DND-41 (cell line): ENCODE results near the gene NPPA.

Source experiments
- ATAC-seq: fragments of 200-7000 bp; cut with Tn5 transposase; 3 replicates; pipeline ENCODE4 v1.9.1; 2021; ENCODE audit warnings: low read depth; ENCODE audit not compliant: insufficient read depth
- DNase-seq: peaks from one replicate; pipeline ENCODE4 v3.0.0-alpha.2; 2020
- H2AFZ ChIP-seq: 2 replicates; pipeline ENCODE4 v1.6.0; 2012; ENCODE audit warnings: low read depth, low read length
- H3K27ac ChIP-seq: 2 replicates; pipeline ENCODE4 v1.5.1; 2012; ENCODE audit warnings: low read length, inconsistent platforms
- H3K27me3 ChIP-seq: fragments of 200-600 bp; sonication (generic); 2 replicates; pipeline ENCODE4 v1.6.0; 2012; ENCODE audit warnings: low read length, mild to moderate bottlenecking, inconsistent platforms; ENCODE audit not compliant: insufficient read depth, poor library complexity
- H3K36me3 ChIP-seq: 2 replicates; pipeline ENCODE4 v1.5.1; 2012; ENCODE audit warnings: low read length, inconsistent platforms; ENCODE audit not compliant: insufficient read depth
- H3K4me1 ChIP-seq: 2 replicates; pipeline ENCODE4 v1.5.1; 2012; ENCODE audit warnings: mild to moderate bottlenecking, low read length; ENCODE audit not compliant: insufficient read depth
- H3K4me2 ChIP-seq: 2 replicates; pipeline ENCODE4 v1.6.0; 2012; ENCODE audit warnings: mild to moderate bottlenecking, moderate library complexity, low read length, inconsistent platforms; ENCODE audit not compliant: insufficient read depth
- H3K4me3 ChIP-seq, 2 experiments: fragments of 200-600 bp in 1 of 2; shearing (Covaris generic) in 1 of 2; 2 replicates each; pipeline ENCODE4 v1.5.1; 2012 to 2016; ENCODE audit warnings: inconsistent platforms in 2 of 2, low read length in 2 of 2, mild to moderate bottlenecking in 2 of 2, low read depth in 1 of 2, moderate library complexity in 1 of 2
- H3K79me2 ChIP-seq: 2 replicates; pipeline ENCODE4 v1.6.0; 2012; ENCODE audit warnings: low read length, inconsistent platforms; ENCODE audit not compliant: insufficient read depth
- H3K9ac ChIP-seq: 2 replicates; pipeline ENCODE4 v1.6.0; 2012; ENCODE audit warnings: low read depth, mild to moderate bottlenecking, inconsistent platforms, low read length, moderate library complexity
- H3K9me3 ChIP-seq: 2 replicates; pipeline ENCODE4 v1.5.1; 2012; ENCODE audit warnings: low read length, moderate library complexity, mild to moderate bottlenecking, inconsistent platforms; ENCODE audit not compliant: insufficient read depth, severe bottlenecking
- H4K20me1 ChIP-seq: 2 replicates; pipeline ENCODE4 v1.6.0; 2012; ENCODE audit warnings: low read length; ENCODE audit not compliant: insufficient read depth
- CTCF ChIP-seq: IDR thresholded peaks from 2 replicates; pipeline ENCODE4 v1.5.1; 2012; ENCODE audit warnings: borderline replicate concordance, low read length, moderate library complexity, mild to moderate bottlenecking; ENCODE audit not compliant: poor library complexity, severe bottlenecking; ENCODE audit errors: extremely low read depth
- EZH2 ChIP-seq: IDR thresholded peaks from 3 replicates; pipeline ENCODE4 v1.6.1; 2012; ENCODE audit warnings: borderline replicate concordance, low read depth, mild to moderate bottlenecking, moderate library complexity, low read length, inconsistent platforms; ENCODE audit not compliant: severe bottlenecking

Gene NPPA

GRCh38 chr1:11886986-11887665 lies 39.5 kb upstream of the NPPA start:
- no peak for TF ChIP-seq EZH2
- no peak for TF ChIP-seq CTCF
- no peak for DNase-seq
- Histone ChIP-seq H3K27ac (no peak overlapping the region), H3K4me1 (no peaks in the 10 kb centered on the region), H3K9ac (no peak overlapping the region), H3K36me3 (no peaks in the 10 kb centered on the region), H3K4me2 (no peak overlapping the region), H3K79me2 (no peaks in the 10 kb centered on the region), H3K4me3 (no peak overlapping the region), H4K20me1 (peaks cover 3% of the 10 kb centered on the region; the same call in 1 of the 2 replicates), H2AFZ (no peak overlapping the region), H3K27me3 (peaks cover under 1% of the 10 kb centered on the region), H3K9me3 (no peaks in the 10 kb centered on the region)
- no peak for ATAC-seq

GRCh38 chr1:11885916-11886315 lies 38.3 kb upstream of the NPPA start:
- TF ChIP-seq CTCF (no peak), EZH2 (no peak)
- Histone ChIP-seq H3K27ac (no peak overlapping the region), H2AFZ (no peak overlapping the region), H3K36me3 (no peaks in the 10 kb centered on the region), H3K27me3 (peaks cover 2% of the 10 kb centered on the region), H3K4me2 (no peak overlapping the region), H3K4me3 (no peak overlapping the region), H4K20me1 (peaks cover 3% of the 10 kb centered on the region; the same call in 1 of the 2 replicates), H3K4me1 (no peaks in the 10 kb centered on the region), H3K79me2 (no peaks in the 10 kb centered on the region), H3K9ac (no peak overlapping the region), H3K9me3 (no peaks in the 10 kb centered on the region)
- DNase-seq = no peak
- ATAC-seq = no peak

- no peak overlapping the region for H3K9ac ChIP-seq
- H3K4me1 ChIP-seq = no peaks in the 10 kb centered on the region
- H4K20me1 ChIP-seq = peaks cover 13% of the 10 kb centered on the region; the same call in 1 of the 2 replicates
- H3K27me3 ChIP-seq = peaks cover 2% of the 10 kb centered on the region
- no peak for ATAC-seq
- no peak overlapping the region for H3K27ac ChIP-seq
- no peaks in the 10 kb centered on the region for H3K79me2 ChIP-seq
- H3K9me3 ChIP-seq = no peaks in the 10 kb centered on the region
- TF ChIP-seq EZH2 (no peak), CTCF (no peak)
- no peak overlapping the region for H3K4me3 ChIP-seq
- no peak overlapping the region for H3K4me2 ChIP-seq
- H2AFZ ChIP-seq = no peak overlapping the region
- DNase-seq = no peak
- no peaks in the 10 kb centered on the region for H3K36me3 ChIP-seq
These were observed 35.4 kb upstream of the NPPA start for GRCh38 chr1:11882814-11883538.
